B cell (primary cell): Measurements from ENCODE around the gene RPL23. TPM values are rescaled to one million over a fixed set of nuclear protein-coding genes. Genes with fewer than 3 reads are reported as not detected.

ENCODE experiments used
- ATAC-seq: fragments of 200-7000 bp; cut with Tn5 transposase; one replicate; pipeline ENCODE4 v1.10.0; 2021; ENCODE audit warnings: low read depth, mild to moderate bottlenecking, moderate number of reproducible peaks, moderate library complexity
- CTCF ChIA-PET: fragments of 350-600 bp; sonication (Branson Sonifier 250); formaldehyde crosslinking; loops from one replicate; lab custom pipeline; 2021; ENCODE audit warnings: antibody characterized with exemption, inconsistent platforms; lab: Charles Lee
- POLR2A ChIA-PET: fragments of 350-600 bp; sonication (Branson Sonifier 250); formaldehyde crosslinking; loops from one replicate; lab custom pipeline; 2021; ENCODE audit warnings: antibody characterized with exemption; lab: Charles Lee
- DNase-seq: peaks from one replicate; pipeline ENCODE4 v3.0.0; 2013
- H2AFZ ChIP-seq: 2 replicates; pipeline ENCODE4 v1.6.1; 2012; ENCODE audit warnings: mild to moderate bottlenecking, low read depth, low read length; ENCODE audit not compliant: insufficient read depth, poor library complexity, severe bottlenecking
- H3K27ac ChIP-seq, 2 donors: 1 replicate in 1 of 2; 2 replicates in 1 of 2; pipeline ENCODE4 v1.5.1; 2012 to 2013; ENCODE audit warnings: low read length in 2 of 2, mild to moderate bottlenecking in 2 of 2, moderate library complexity in 1 of 2
- H3K27me3 ChIP-seq, 4 experiments: fragments of 200-600 bp in 1 of 4; sonication (generic) in 1 of 4; replicated peaks in 1 of 4; 1 replicate in 2 of 4; 2 replicates in 2 of 4; pipeline versions ENCODE4 v1.6.1 to v1.7.0; 2013 to 2016; ENCODE audit warnings: low read length in 3 of 4, mild to moderate bottlenecking in 2 of 4, mixed read lengths in 1 of 4, moderate library complexity in 1 of 4; ENCODE audit not compliant: insufficient read depth in 4 of 4, control insufficient read depth in 3 of 4; ENCODE audit errors: control extremely low read depth in 1 of 4
- H3K36me3 ChIP-seq, 2 experiments: replicated peaks in 1 of 2; 1 replicate in 1 of 2; 2 replicates in 1 of 2; pipeline versions ENCODE4 v1.6.1 to v1.7.1; 2013; ENCODE audit warnings: low read length in 1 of 2; ENCODE audit not compliant: insufficient read depth in 2 of 2, control insufficient read depth in 1 of 2; ENCODE audit errors: control extremely low read depth in 1 of 2, extremely low read depth in 1 of 2
- H3K4me1 ChIP-seq, 2 donors: fragments of 200-600 bp in 1 of 2; sonication (generic) in 1 of 2; 1 replicate in 1 of 2; 2 replicates in 1 of 2; pipeline versions ENCODE4 v1.5.1 to v1.6.1; 2013 to 2017; ENCODE audit warnings: low read length in 2 of 2; ENCODE audit not compliant: control insufficient read depth in 2 of 2, insufficient read depth in 2 of 2
- H3K4me2 ChIP-seq: replicated peaks from 2 replicates; pipeline ENCODE3; 2012; ENCODE audit warnings: mild to moderate bottlenecking, low read depth, low read length; ENCODE audit not compliant: poor library complexity, severe bottlenecking
- H3K4me3 ChIP-seq, 5 experiments: fragments of 200-600 bp in 1 of 5; sonication (generic) in 1 of 5; 1 replicate in 3 of 5; 2 replicates in 2 of 5; pipeline versions ENCODE4 v1.5.1 to v1.7.0; 2011 to 2016; ENCODE audit warnings: low read length in 4 of 5, mild to moderate bottlenecking in 4 of 5, low read depth in 2 of 5, control low read depth in 1 of 5, moderate library complexity in 1 of 5; ENCODE audit not compliant: insufficient read depth in 1 of 5; ENCODE audit errors: control extremely low read depth in 1 of 5, extremely low read depth in 1 of 5
- H3K79me2 ChIP-seq: fragments of 200-600 bp; sonication (generic); one replicate; pipeline ENCODE4 v1.6.0; 2016; ENCODE audit warnings: low read length; ENCODE audit not compliant: control insufficient read depth, insufficient read depth
- H3K9ac ChIP-seq: fragments of 200-600 bp; sonication (generic); 2 replicates; pipeline ENCODE4 v1.6.1; 2017; ENCODE audit warnings: mild to moderate bottlenecking, low read length, moderate library complexity
- H3K9me3 ChIP-seq, 3 donors: one replicate each; pipeline versions ENCODE4 v1.6.1 to v1.7.1; 2013; ENCODE audit warnings: low read length in 2 of 3; ENCODE audit not compliant: control insufficient read depth in 2 of 3, insufficient read depth in 1 of 3; ENCODE audit errors: control extremely low read depth in 1 of 3
- H4K20me1 ChIP-seq: 2 replicates; pipeline ENCODE4 v1.6.0; 2012; ENCODE audit warnings: mild to moderate bottlenecking, low read length; ENCODE audit not compliant: insufficient read depth, control insufficient read depth, poor library complexity, severe bottlenecking
- H3K27ac Mint-ChIP-seq: one replicate; pipeline ENCODE4 v1.8.0; 2021; ENCODE audit warnings: mixed read lengths
- H3K27me3 Mint-ChIP-seq: one replicate; pipeline ENCODE4 v1.8.0; 2021; ENCODE audit warnings: mixed read lengths
- H3K4me1 Mint-ChIP-seq: one replicate; pipeline ENCODE4 v1.8.0; 2021; ENCODE audit warnings: mixed read lengths
- H3K4me3 Mint-ChIP-seq: one replicate; pipeline ENCODE4 v1.8.0; 2021; ENCODE audit warnings: mixed read lengths
- H3K9me3 Mint-ChIP-seq: one replicate; pipeline ENCODE4 v1.8.0; 2022; ENCODE audit warnings: mixed read lengths; ENCODE audit not compliant: insufficient read depth
- EZH2 ChIP-seq: IDR thresholded peaks from 2 replicates; pipeline ENCODE4 v1.6.1; 2012; ENCODE audit warnings: borderline replicate concordance, low read depth, mild to moderate bottlenecking, moderate library complexity, low read length; ENCODE audit not compliant: insufficient read depth, poor library complexity, severe bottlenecking
- WGBS: methylation state at CpG from one replicate; pipeline ENCODE4 v1.1.5; 2013; ENCODE audit warnings: missing lambda C conversion rate; ENCODE audit not compliant: insufficient coverage; 5-methylcytosine and 5-hydroxymethylcytosine counted together
- intact Hi-C: fragments of 100-400 bp; cut with micrococcal nuclease; formaldehyde crosslinking; loops from one replicate; pipeline ENCODE4 v1.10.0; 2022
- polyA plus RNA-seq: library from polyadenylated mRNA; depleted of rRNA; stranded (reverse); fragments of >200 nt; gene quantifications from 2 replicates; pipeline ENCODE4 v1.2.3, GENCODE V29; 2012
- total RNA-seq, 2 donors: library from RNA; stranded (reverse); fragments of 120-200 nt in 1 of 2; gene quantifications; 1 replicate in 1 of 2; 2 replicates in 1 of 2; pipeline versions ENCODE4 v1.2.3 to v1.2.4, GENCODE V29; 2013 to 2022
- TF ChIP-seq, protein P1 (sequence below): fragments of 200-600 bp; IDR thresholded peaks from one replicate; pipeline ENCODE4 v1.8.0; 2022; ENCODE audit warnings: antibody characterized with exemption, mild to moderate bottlenecking

RPL23 gene
- total and polyA plus RNA-seq, 2 donors (not counting 1 experiment from before 2014, with no cell fraction given): 1,753 to 2,282 TPM

GRCh38 chr17:38889745-38890409, 36.4 kb upstream of the RPL23 start:
- ChIA-PET POLR2A (no interaction called here), CTCF (no interaction called here)
- no peak for DNase-seq
- no peaks in the 10 kb centered on the region for H3K27me3 ChIP-seq
- H3K36me3 ChIP-seq: peaks cover 0 to 77% of the 10 kb centered on the region in 2 experiments
- no peak overlapping the region for H3K4me3 ChIP-seq
- no peaks in the 10 kb centered on the region for H3K9me3 ChIP-seq
- intact Hi-C loops: no loop called here
- peaks cover 98% of the 10 kb centered on the region for H3K79me2 ChIP-seq
- no peak overlapping the region for H2AFZ ChIP-seq
- H3K4me1 ChIP-seq: peaks cover 19 to 51% of the 10 kb centered on the region in 2 donors
- H3K27me3 Mint-ChIP-seq: no peaks in the 10 kb centered on the region
- 81% methylated on average over 8 of the region's 12 CpGs for WGBS
- peak overlapping the region in 1 of 2 donors; percentile 62 for H3K27ac ChIP-seq
- H4K20me1 ChIP-seq: peaks cover 91% of the 10 kb centered on the region
- no peak overlapping the region for H3K27ac Mint-ChIP-seq
- H3K4me2 ChIP-seq: no peak overlapping the region
- no peak overlapping the region for H3K9ac ChIP-seq
- no peak for ATAC-seq
- peaks cover 33% of the 10 kb centered on the region for H3K4me1 Mint-ChIP-seq
- TF ChIP-seq, protein P1, sequence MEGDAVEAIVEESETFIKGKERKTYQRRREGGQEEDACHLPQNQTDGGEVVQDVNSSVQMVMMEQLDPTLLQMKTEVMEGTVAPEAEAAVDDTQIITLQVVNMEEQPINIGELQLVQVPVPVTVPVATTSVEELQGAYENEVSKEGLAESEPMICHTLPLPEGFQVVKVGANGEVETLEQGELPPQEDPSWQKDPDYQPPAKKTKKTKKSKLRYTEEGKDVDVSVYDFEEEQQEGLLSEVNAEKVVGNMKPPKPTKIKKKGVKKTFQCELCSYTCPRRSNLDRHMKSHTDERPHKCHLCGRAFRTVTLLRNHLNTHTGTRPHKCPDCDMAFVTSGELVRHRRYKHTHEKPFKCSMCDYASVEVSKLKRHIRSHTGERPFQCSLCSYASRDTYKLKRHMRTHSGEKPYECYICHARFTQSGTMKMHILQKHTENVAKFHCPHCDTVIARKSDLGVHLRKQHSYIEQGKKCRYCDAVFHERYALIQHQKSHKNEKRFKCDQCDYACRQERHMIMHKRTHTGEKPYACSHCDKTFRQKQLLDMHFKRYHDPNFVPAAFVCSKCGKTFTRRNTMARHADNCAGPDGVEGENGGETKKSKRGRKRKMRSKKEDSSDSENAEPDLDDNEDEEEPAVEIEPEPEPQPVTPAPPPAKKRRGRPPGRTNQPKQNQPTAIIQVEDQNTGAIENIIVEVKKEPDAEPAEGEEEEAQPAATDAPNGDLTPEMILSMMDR: no peak
- TF ChIP-seq EZH2: no peak
- no peaks in the 10 kb centered on the region for H3K9me3 Mint-ChIP-seq
- no peak overlapping the region for H3K4me3 Mint-ChIP-seq

DNA sequence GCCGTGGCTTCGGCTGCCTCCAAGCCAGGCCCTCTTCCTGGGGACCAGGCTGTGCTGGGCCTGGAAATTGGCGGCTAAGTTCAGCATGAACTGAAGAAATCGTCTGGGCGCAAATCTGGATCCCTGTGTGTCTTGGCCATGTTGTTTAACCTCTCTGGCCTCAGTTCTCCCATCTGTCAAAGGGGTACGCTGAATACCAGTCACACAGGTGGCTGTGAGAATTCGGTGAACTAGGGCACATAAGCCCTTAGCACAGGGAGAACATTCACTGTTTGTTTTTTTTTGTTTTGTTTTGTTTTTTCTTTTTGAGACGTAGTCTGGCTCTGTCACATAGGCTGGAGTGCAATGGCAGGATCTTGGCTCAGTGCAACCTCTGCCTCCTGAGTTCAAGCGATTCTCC, 35.3 kb upstream of the RPL23 start:
- Mint-ChIP-seq H3K4me1 (peaks cover 38% of the 10 kb centered on the region), H3K27me3 (no peaks in the 10 kb centered on the region), H3K9me3 (no peaks in the 10 kb centered on the region), H3K4me3 (no peak overlapping the region), H3K27ac (no peak overlapping the region)
- no peak overlapping the region for H2AFZ ChIP-seq
- H4K20me1 ChIP-seq: peaks cover 99% of the 10 kb centered on the region
- H3K36me3 ChIP-seq: peaks cover 0 to 75% of the 10 kb centered on the region in 2 experiments
- peaks cover 98% of the 10 kb centered on the region for H3K79me2 ChIP-seq
- H3K4me3 ChIP-seq: no peak overlapping the region
- ATAC-seq (no peak), DNase-seq (no peak)
- peaks cover 23 to 61% of the 10 kb centered on the region in 2 donors for H3K4me1 ChIP-seq
- ChIA-PET CTCF (interaction anchor here (1.6 kb wide), 1 partner anchor 11 kb away, joined by 3 read pairs; no protein-coding TSS in a partner anchor), POLR2A (no interaction called here)
- no peak overlapping the region for H3K4me2 ChIP-seq
- no peak for TF ChIP-seq EZH2
- TF ChIP-seq, protein P1: no peak
- WGBS: 92% methylated on average over 8 of the region's 9 CpGs
- no peak overlapping the region for H3K27ac ChIP-seq
- no peaks in the 10 kb centered on the region for H3K9me3 ChIP-seq
- intact Hi-C loops: no loop called here
- H3K9ac ChIP-seq: no peak overlapping the region
- H3K27me3 ChIP-seq: no peaks in the 10 kb centered on the region
